NCI-H1092 treated with DMSO at 0.1 percent for 48 hours (cell line): ENCODE data around the gene HLA-DMB.

Source experiments
- DNase-seq: peaks from one replicate; lab custom pipeline; 2025; lab: John Stamatoyannopoulos, UW

HLA-DMB gene

GRCh38 chr6:32940656-32941213 is at the start of gene HLA-DMB:
HLA-DMB (minus strand) TSS chr6:32941028; CDS start chr6:32940807, 221 bp downstream.
- DNase-seq: no peak

GRCh38 chr6:32989368-32989767 is 48.5 kb upstream of the HLA-DMB start:
- no peak for DNase-seq

DNA sequence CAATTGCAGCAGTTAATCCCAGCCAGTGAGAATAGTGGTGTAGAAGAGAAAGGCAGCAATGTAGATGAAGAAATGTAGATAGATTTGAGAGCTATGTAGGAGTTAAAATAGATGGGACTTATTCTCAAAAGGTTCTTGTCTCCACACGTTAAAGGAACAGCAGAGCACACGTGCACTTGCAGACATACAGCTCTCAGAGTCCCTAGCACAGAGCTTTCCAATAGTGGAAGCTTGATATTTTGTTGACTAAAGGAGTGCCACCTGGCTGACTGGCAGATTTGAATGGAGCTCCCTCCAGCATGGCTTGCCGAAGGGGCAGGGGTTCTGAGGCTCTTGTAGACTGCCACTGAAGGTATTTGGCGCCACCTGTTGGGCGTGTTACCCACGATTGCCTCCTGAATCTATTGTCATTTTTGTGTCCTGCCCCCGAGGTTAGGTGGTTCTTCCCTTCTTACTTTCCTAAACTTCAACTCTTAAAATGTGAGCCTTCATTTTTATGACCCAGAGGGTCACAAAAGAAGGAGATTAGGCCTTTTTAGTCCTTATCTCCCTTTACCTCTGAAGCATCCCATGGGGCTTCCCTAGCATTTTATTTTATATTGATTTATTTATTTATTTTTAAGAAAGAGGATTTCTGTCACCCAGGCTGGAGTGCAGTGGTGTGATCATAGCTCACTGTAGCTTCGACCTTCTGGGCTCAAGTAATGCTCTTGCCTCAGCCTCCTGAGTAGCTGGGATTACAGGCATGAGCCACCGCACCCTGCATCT is 44.0 kb upstream of the HLA-DMB start:
- DNase-seq: peak; percentile 74

GRCh38 chr6:32983964-32984621 is 43.3 kb upstream of the HLA-DMB start:
- DNase-seq: no peak

DNA sequence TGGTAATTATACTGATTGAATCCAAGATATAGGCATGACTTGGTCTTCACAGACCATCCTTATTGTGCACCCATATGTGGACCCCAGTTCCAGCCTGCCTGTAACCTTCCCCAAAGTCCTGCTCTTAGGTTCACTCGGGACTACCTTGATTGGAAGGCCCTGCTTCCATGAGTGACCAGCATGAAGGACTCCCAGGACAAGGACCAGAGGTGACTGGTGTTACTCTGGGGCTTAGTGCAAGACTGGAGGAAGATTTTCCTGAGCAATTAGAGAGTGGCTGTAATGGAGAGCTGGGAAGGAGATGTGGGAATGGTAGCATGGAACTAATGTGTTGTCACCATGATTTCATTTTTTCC is 42.6 kb upstream of the HLA-DMB start:
- DNase-seq: no peak

DNA sequence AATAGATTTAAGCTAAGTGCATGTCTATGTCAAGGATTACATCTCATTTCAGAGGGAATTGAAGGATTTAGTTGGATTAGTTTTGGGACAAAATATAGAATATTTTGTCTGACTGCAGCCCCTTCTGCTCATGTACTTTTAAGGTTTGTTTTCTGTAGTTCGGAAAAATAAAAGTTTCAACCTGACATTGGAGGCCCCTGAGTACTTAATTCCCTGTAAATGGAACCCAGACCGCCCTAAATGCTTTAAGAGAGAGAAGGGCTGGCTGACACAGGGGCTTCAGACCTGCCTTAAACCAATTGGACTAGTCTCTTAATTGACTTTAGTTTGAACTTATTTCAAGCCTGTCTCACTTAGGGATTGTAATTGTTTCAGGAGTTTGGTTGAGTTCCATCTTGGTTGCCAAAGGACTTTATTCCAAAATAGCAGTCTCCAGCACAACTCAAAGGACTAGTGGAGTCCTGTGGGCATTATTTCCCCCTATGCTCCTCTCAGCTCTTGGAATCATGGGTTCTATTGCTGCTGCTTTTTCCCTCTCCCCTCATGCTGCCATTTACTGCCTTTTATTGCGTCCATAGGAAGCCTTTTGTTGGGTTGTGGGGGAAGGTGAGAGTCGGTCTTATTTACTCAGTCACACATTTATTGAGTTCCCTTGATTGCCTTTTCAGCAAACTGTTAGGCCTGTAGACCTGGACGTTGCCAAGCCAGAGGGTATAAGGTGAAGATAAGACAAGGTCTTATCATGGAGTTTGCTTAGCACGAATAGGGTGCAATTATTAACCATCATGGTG is 42.1 kb upstream of the HLA-DMB start:
- DNase-seq: peak; percentile 5

- DNase-seq: peak; percentile 42
Measured at GRCh38 chr6:32982084-32982701, 41.4 kb upstream of the HLA-DMB start.

DNA sequence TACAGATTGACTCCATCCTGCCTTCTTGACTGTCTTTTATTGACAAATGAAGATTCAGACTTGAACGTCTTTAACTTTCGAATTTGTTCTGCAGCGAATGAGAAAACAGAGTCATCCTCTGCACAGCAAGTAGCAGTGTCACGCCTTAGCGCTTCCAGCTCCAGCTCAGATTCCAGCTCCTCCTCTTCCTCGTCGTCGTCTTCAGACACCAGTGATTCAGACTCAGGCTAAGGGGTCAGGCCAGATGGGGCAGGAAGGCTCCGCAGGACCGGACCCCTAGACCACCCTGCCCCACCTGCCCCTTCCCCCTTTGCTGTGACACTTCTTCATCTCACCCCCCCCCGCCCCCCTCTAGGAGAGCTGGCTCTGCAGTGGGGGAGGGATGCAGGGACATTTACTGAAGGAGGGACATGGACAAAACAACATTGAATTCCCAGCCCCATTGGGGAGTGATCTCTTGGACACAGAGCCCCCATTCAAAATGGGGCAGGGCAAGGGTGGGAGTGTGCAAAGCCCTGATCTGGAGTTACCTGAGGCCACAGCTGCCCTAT is 39.7 kb upstream of the HLA-DMB start:
- no peak for DNase-seq

GRCh38 chr6:32979720-32980487 is 39.1 kb upstream of the HLA-DMB start:
- DNase-seq: no peak

GRCh38 chr6:32977953-32978324 is 37.1 kb upstream of the HLA-DMB start:
- no peak for DNase-seq

- DNase-seq: no peak
Measured at GRCh38 chr6:32977272-32977952, 36.6 kb upstream of the HLA-DMB start.

DNA sequence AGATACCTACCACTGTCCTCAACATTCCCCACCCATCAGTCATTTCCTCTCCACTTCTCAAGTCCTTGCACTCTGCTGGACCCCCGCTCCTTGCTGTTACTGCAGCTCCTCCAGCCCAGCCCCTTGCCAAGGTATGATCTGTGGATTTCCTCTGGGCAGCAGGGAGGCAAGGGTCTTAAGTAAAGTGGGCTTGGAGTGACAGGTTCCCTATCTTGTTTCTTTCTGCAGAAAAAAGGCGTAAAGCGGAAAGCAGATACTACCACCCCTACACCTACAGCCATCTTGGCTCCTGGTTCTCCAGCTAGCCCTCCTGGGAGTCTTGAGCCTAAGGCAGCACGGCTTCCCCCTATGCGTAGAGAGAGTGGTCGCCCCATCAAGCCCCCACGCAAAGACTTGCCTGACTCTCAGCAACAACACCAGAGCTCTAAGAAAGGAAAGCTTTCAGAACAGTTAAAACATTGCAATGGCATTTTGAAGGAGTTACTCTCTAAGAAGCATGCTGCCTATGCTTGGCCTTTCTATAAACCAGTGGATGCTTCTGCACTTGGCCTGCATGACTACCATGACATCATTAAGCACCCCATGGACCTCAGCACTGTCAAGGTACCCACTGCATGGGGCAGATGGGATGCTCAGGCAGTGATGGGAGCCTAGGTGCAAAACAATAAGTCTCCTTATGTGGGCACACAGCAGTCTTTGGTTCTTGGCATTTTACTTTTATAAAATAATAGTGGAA is 35.7 kb upstream of the HLA-DMB start:
- DNase-seq: no peak

- DNase-seq: no peak
Measured at GRCh38 chr6:32975886-32976285, 35.1 kb upstream of the HLA-DMB start.

DNA sequence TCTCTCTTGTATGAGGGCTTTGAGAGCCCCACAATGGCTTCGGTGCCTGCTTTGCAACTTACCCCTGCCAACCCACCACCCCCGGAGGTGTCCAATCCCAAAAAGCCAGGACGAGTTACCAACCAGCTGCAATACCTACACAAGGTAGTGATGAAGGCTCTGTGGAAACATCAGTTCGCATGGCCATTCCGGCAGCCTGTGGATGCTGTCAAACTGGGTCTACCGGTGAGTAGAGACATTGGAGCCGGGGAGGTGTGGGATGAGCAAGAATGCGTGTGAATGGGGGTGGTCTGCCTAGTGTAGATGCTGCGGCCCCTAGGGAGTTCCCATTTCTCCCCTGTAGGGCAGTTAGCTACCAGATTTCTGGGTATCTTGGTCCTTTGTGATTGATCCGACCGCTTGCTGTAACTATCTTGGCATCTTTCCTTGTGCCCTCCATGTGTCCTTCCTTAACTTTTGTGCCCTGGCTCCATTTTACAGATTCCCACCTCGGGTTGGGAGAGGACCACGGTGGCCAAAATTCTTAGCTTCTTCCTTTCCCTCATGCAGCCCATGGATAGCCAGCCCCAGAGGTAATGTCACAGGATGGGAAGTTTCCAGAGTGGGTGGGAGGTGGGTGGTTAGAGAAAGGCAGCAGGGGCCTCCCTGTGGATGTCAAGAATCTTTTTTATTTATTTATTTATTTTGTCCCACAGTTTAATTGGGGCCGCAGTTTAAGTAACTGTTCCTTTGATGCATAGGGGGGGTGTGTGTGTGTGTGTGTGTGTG is 33.9 kb upstream of the HLA-DMB start:
- no peak for DNase-seq

DNA sequence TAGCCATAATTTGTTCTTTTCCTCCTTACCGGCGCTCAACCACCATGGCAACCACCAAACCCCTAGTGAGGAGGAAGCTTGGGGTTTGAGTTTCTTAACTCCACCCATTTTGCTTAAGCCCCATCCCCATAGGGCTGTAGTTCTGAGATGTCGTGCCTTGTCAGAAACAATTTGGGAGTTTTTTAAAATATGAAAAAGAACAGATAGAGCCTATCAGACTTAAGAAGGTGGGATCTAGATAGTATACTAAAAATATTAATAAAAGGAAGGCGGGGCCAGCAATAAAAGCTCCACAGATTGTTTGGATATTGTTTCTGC is 33.1 kb upstream of the HLA-DMB start:
- DNase-seq: no peak

GRCh38 chr6:32973144-32974015 is 32.6 kb upstream of the HLA-DMB start:
- DNase-seq: peak; percentile 43

- no peak for DNase-seq
Measured at GRCh38 chr6:32972353-32973143, 31.7 kb upstream of the HLA-DMB start.
